VCaP (cell line): ENCODE results near the gene RAB10.

ENCODE experiments used
- H3K27ac ChIP-seq: fragments of 450-650 bp; 2 replicates; pipeline ENCODE4 v1.5.1; 2017
- CTCF ChIP-seq: fragments of 450-650 bp; conservative IDR thresholded peaks from 2 replicates; pipeline ENCODE4 v1.5.1; 2017; ENCODE audit warnings: mild to moderate bottlenecking, moderate library complexity

RAB10 gene

GRCh38 chr2:26114151-26114550 lies 80.3 kb downstream of the RAB10 start:
- no peak overlapping the region for H3K27ac ChIP-seq
- TF ChIP-seq CTCF: no peak

- no peak for TF ChIP-seq CTCF
- no peak overlapping the region for H3K27ac ChIP-seq
Measured at GRCh38 chr2:26118682-26119081, 84.8 kb downstream of the RAB10 start.

- H3K27ac ChIP-seq: no peak overlapping the region
- no peak for TF ChIP-seq CTCF
Measured at GRCh38 chr2:26119521-26119920, 85.6 kb downstream of the RAB10 start.

- no peak for TF ChIP-seq CTCF
- H3K27ac ChIP-seq: no peak overlapping the region
Measured at GRCh38 chr2:26122630-26123029, 88.7 kb downstream of the RAB10 start.

GRCh38 chr2:26123426-26123825 lies 89.5 kb downstream of the RAB10 start:
- no peak overlapping the region for H3K27ac ChIP-seq
- no peak for TF ChIP-seq CTCF

- TF ChIP-seq CTCF: no peak
- H3K27ac ChIP-seq: no peak overlapping the region
Measured at GRCh38 chr2:26126074-26126473, 92.2 kb downstream of the RAB10 start.

GRCh38 chr2:26128176-26128575 lies 94.3 kb downstream of the RAB10 start:
- H3K27ac ChIP-seq: no peak overlapping the region
- TF ChIP-seq CTCF: no peak

GRCh38 chr2:26130763-26131162 lies 96.9 kb downstream of the RAB10 start:
- no peak overlapping the region for H3K27ac ChIP-seq
- TF ChIP-seq CTCF: no peak
